Measurements from ENCODE around the gene TIAM1.

DNA sequence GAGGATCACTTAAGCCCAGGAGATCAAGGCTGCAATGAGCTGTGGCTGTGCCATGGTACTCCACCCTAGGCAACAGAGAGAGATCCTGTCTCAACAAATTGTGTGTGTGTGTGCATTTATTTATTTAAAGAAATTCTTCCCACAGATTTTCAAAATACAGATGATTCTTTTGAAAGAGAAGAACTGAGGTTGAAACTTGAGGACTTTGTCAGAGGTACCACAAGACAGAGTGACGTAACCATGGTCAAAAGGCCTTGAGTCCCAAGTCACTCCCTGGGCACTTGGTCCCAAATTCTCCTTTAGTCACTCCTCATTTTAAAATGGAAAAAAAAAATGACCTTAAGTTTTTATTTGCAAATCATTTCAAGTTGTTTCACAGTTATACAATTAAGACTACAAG, 57.4 kb downstream of the TIAM1 start:
- TF ChIP-seq, protein P1, sequence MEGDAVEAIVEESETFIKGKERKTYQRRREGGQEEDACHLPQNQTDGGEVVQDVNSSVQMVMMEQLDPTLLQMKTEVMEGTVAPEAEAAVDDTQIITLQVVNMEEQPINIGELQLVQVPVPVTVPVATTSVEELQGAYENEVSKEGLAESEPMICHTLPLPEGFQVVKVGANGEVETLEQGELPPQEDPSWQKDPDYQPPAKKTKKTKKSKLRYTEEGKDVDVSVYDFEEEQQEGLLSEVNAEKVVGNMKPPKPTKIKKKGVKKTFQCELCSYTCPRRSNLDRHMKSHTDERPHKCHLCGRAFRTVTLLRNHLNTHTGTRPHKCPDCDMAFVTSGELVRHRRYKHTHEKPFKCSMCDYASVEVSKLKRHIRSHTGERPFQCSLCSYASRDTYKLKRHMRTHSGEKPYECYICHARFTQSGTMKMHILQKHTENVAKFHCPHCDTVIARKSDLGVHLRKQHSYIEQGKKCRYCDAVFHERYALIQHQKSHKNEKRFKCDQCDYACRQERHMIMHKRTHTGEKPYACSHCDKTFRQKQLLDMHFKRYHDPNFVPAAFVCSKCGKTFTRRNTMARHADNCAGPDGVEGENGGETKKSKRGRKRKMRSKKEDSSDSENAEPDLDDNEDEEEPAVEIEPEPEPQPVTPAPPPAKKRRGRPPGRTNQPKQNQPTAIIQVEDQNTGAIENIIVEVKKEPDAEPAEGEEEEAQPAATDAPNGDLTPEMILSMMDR (IDR thresholded peaks at IDR 0.05), result no peak
- TF ChIP-seq POLR2A (IDR thresholded peaks at IDR 0.05), result no peak

All from right lobe of liver (tissue), 4 donors.